GM18499 (cell line): Measurements from ENCODE around the gene TBCD.

ENCODE experiments used
- ATAC-seq: cut with Tn5 transposase; IDR thresholded peaks from one replicate; pipeline ENCODE4 v1.9.1; 2021; ENCODE audit warnings: moderate number of reproducible peaks; ENCODE audit not compliant: insufficient read depth, unreplicated experiment

Gene TBCD

GRCh38 chr17:82751571-82752370 lies at the start of gene TBCD:
Gene TBCD, plus strand, starts transcription at chr17:82752065. Its CDS starts 129 bp downstream, at chr17:82752194.
- ATAC-seq, result no peak

GRCh38 chr17:82702231-82702927 lies 49.5 kb upstream of the TBCD start:
- ATAC-seq, result no peak

- ATAC-seq, result no peak
Measured at GRCh38 chr17:82703036-82703745, 48.7 kb upstream of the TBCD start.

GRCh38 chr17:82703935-82704865 lies 47.7 kb upstream of the TBCD start:
- ATAC-seq, result no peak

- no peak for ATAC-seq
Measured at GRCh38 chr17:82704886-82705285, 47.0 kb upstream of the TBCD start.

GRCh38 chr17:82705756-82706155 lies 46.1 kb upstream of the TBCD start:
- no peak for ATAC-seq

GRCh38 chr17:82709024-82709675 lies 42.7 kb upstream of the TBCD start:
- ATAC-seq, result no peak

GRCh38 chr17:82709676-82710498 lies 42.0 kb upstream of the TBCD start:
- ATAC-seq, result no peak

GRCh38 chr17:82710499-82711232 lies 41.2 kb upstream of the TBCD start:
- no peak for ATAC-seq

- no peak for ATAC-seq
Measured at GRCh38 chr17:82713071-82713723, 38.7 kb upstream of the TBCD start.

GRCh38 chr17:82716203-82717010 lies 35.5 kb upstream of the TBCD start, which contains the start of gene FN3KRP:
Gene FN3KRP, plus strand, starts transcription at chr17:82716706. Its CDS starts 50 bp downstream, at chr17:82716756.
- ATAC-seq, result no peak

- no peak for ATAC-seq
Measured at GRCh38 chr17:82718986-82719685, 32.7 kb upstream of the TBCD start.

- ATAC-seq, result no peak
Measured at GRCh38 chr17:82720204-82720603, 31.7 kb upstream of the TBCD start.

GRCh38 chr17:82722341-82723013 lies 29.4 kb upstream of the TBCD start:
- no peak for ATAC-seq

- no peak for ATAC-seq
Measured at GRCh38 chr17:82723169-82723807, 28.6 kb upstream of the TBCD start.
